Prostate gland (tissue), 2 donors: ENCODE data around the gene CACFD1. TPM values are rescaled to one million over a fixed set of nuclear protein-coding genes. Genes with fewer than 3 reads are reported as not detected.

ENCODE experiments used
- DNase-seq: peaks from one replicate; pipeline ENCODE4 v3.0.0-alpha.2; 2019; ENCODE audit warnings: low spot score
- H3K27ac ChIP-seq, 2 donors: fragments of 200-600 bp; sonication (generic); 2 replicates each; pipeline ENCODE4 v1.5.1; 2017 to 2019
- H3K27me3 ChIP-seq: fragments of 200-600 bp; sonication (generic); replicated peaks from 2 replicates; pipeline ENCODE4 v1.5.1; 2019; ENCODE audit not compliant: insufficient read depth
- H3K36me3 ChIP-seq, 2 donors: fragments of 200-600 bp; sonication (generic); 1 replicate in 1 of 2; 2 replicates in 1 of 2; pipeline versions ENCODE4 v1.5.1 to v1.8.1; 2017 to 2019
- H3K4me1 ChIP-seq: fragments of 200-600 bp; sonication (generic); replicated peaks from 2 replicates; pipeline ENCODE4 v1.5.1; 2019
- H3K4me3 ChIP-seq, 2 donors: fragments of 200-600 bp; sonication (generic); 2 replicates each; pipeline ENCODE4 v1.5.1; 2017 to 2019
- H3K9me3 ChIP-seq: fragments of 200-600 bp; sonication (generic); 2 replicates; pipeline ENCODE4 v1.5.1; 2017
- CTCF ChIP-seq, 4 experiments: fragments of 200-600 bp in 2 of 4; fragments of 450-650 bp in 2 of 4; sonication (generic) in 2 of 4; IDR thresholded peaks; 1 replicate in 3 of 4; 2 replicates in 1 of 4; pipeline ENCODE4 v1.5.1; 2016 to 2019; ENCODE audit warnings: antibody characterized with exemption in 4 of 4, mild to moderate bottlenecking in 2 of 4, moderate library complexity in 2 of 4
- POLR2A ChIP-seq: fragments of 450-650 bp; IDR thresholded peaks from one replicate; pipeline ENCODE4 v1.6.1; 2016; ENCODE audit warnings: antibody characterized with exemption, mild to moderate bottlenecking
- POLR2AphosphoS5 ChIP-seq: sonication (generic); formaldehyde crosslinking; IDR thresholded peaks from one replicate; pipeline ENCODE4 v1.6.1; 2017; ENCODE audit warnings: antibody characterized with exemption
- WGBS: methylation state at CpG from one replicate; pipeline ENCODE4 v1.1.5; 2018; 5-methylcytosine and 5-hydroxymethylcytosine counted together
- intact Hi-C: fragments of 100-400 bp; cut with DNase I; formaldehyde crosslinking; loops from one replicate; pipeline ENCODE4 v1.14.2; 2022
- total RNA-seq, 2 donors: library from RNA; depleted of rRNA; stranded (reverse); fragments of >200 nt; gene quantifications; one replicate each; pipeline ENCODE4 v1.1.0, GENCODE V29; 2016

CACFD1 gene
- total RNA-seq, 2 donors from 2014 or later: 23.0 to 40.2 TPM

GRCh38 chr9:133515240-133515610 is 55.4 kb downstream of the CACFD1 start:
- 88% methylated on average over 10 of the region's 10 CpGs for WGBS
- intact Hi-C loops: no loop called here
- no peaks in the 10 kb centered on the region for H3K27me3 ChIP-seq
- H3K36me3 ChIP-seq: no peaks in the 10 kb centered on the region
- H3K9me3 ChIP-seq: no peaks in the 10 kb centered on the region
- H3K27ac ChIP-seq: no peak overlapping the region
- H3K4me3 ChIP-seq: no peak overlapping the region
- DNase-seq: no peak
- TF ChIP-seq CTCF (IDR thresholded peaks at IDR 0.05): no peak
- TF ChIP-seq POLR2A: no peak
- TF ChIP-seq POLR2AphosphoS5: no peak
- no peaks in the 10 kb centered on the region for H3K4me1 ChIP-seq

DNA sequence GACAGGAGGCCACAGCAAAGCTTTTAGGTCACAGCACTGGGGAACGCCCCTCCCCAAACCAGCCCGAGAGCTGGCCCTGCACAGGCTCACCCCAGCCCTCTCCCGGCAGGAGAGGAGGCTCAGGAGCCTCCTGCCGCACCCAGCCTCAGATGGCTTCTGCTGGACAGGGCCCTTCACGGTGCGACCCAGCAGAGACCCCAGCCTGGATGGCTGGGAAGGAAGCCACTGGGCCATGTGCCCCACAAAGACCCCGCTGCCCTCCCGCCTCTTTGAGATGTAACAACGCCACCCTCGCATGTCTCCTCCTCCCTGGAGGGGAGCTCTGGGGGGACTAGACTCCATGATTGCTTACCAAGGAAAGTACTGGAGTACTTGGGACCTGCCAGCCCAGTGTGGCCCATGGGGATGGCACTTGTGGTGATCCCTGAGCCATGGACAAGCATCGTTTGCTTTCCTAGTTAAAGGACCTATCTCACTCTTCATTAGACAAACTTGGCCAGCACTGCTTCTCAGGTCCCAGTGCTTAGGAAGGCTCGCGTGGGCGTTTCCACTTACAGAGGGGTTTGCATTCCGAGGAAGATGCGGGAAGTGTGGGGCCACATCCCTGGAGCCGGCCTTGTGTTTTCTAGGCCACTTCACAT is 56.0 kb downstream of the CACFD1 start:
- intact Hi-C loops: no loop called here

GRCh38 chr9:133516256-133516960 is 56.6 kb downstream of the CACFD1 start:
- Histone ChIP-seq H3K27me3 (no peaks in the 10 kb centered on the region), H3K36me3 (no peaks in the 10 kb centered on the region), H3K4me3 (no peak overlapping the region), H3K9me3 (no peaks in the 10 kb centered on the region), H3K4me1 (no peaks in the 10 kb centered on the region), H3K27ac (no peak overlapping the region)
- WGBS: 79% methylated on average over 11 of the region's 11 CpGs
- DNase-seq: no peak
- intact Hi-C loops: no loop called here
- TF ChIP-seq CTCF (IDR thresholded peaks at IDR 0.05): no peak

More for the DNA sequence above, 56.0 kb downstream of the CACFD1 start:
- no peaks in the 10 kb centered on the region for H3K9me3 ChIP-seq
- H3K27ac ChIP-seq: no peak overlapping the region
- H3K4me1 ChIP-seq: no peaks in the 10 kb centered on the region
- DNase-seq: no peak
- TF ChIP-seq POLR2A (no peak), CTCF (IDR thresholded peaks at IDR 0.05) (no peak), POLR2AphosphoS5 (no peak)
- WGBS: 94% methylated on average over 17 of the region's 17 CpGs
- no peaks in the 10 kb centered on the region for H3K27me3 ChIP-seq
- no peak overlapping the region for H3K4me3 ChIP-seq
- no peaks in the 10 kb centered on the region for H3K36me3 ChIP-seq

GRCh38 chr9:133516961-133517350 is 57.2 kb downstream of the CACFD1 start:
- intact Hi-C loops: no loop called here
- H3K36me3 ChIP-seq: no peaks in the 10 kb centered on the region
- no peak overlapping the region for H3K27ac ChIP-seq
- no peaks in the 10 kb centered on the region for H3K9me3 ChIP-seq
- no peak for DNase-seq
- no peaks in the 10 kb centered on the region for H3K27me3 ChIP-seq
- no peaks in the 10 kb centered on the region for H3K4me1 ChIP-seq
- no peak overlapping the region for H3K4me3 ChIP-seq
- TF ChIP-seq POLR2AphosphoS5: no peak
- no peak for TF ChIP-seq CTCF (IDR thresholded peaks at IDR 0.05)
- TF ChIP-seq POLR2A: no peak
- WGBS: 83% methylated on average over 7 of the region's 9 CpGs

GRCh38 chr9:133517711-133518110 is 57.9 kb downstream of the CACFD1 start:
- no peaks in the 10 kb centered on the region for H3K36me3 ChIP-seq
- intact Hi-C loops: no loop called here
- DNase-seq: no peak
- H3K27me3 ChIP-seq: no peaks in the 10 kb centered on the region
- 83% methylated on average over 8 of the region's 8 CpGs for WGBS
- no peaks in the 10 kb centered on the region for H3K4me1 ChIP-seq
- no peak overlapping the region for H3K4me3 ChIP-seq
- TF ChIP-seq CTCF (IDR thresholded peaks at IDR 0.05) (no peak), POLR2AphosphoS5 (no peak), POLR2A (no peak)
- H3K9me3 ChIP-seq: no peaks in the 10 kb centered on the region
- no peak overlapping the region for H3K27ac ChIP-seq
